H1 (cell line): ENCODE measurements around the gene OR51V1. TPM values are rescaled to one million over a fixed set of nuclear protein-coding genes. Genes with fewer than 3 reads are reported as not detected.

Experiments
- CTCF ChIA-PET: fragments of 300-600 bp; sonication (Branson Sonifier 250); formaldehyde crosslinking; loops from one replicate; lab custom pipeline; 2021; ENCODE audit not compliant: partially characterized antibody; lab: Charles Lee
- POLR2A ChIA-PET: fragments of 300-600 bp; sonication (Branson Sonifier 250); formaldehyde crosslinking; loops from one replicate; lab custom pipeline; 2021; ENCODE audit warnings: inconsistent platforms; ENCODE audit not compliant: partially characterized antibody; lab: Charles Lee
- DNase-seq, 2 experiments: peaks; one replicate each; pipeline versions ENCODE4 v3.0.0 to v3.0.0-alpha.2; 2010 to 2022; ENCODE audit warnings: low spot score in 2 of 2, low read depth in 1 of 2, mixed read lengths in 1 of 2
- FAIRE-seq: peaks from 2 replicates; lab custom pipeline; 2011; peaks lifted over from hg19 to GRCh38; lab: Jason Lieb, UNC
- H2AFZ ChIP-seq: 2 replicates; pipeline ENCODE4 v1.8.1; 2012; ENCODE audit warnings: low read length, inconsistent platforms
- H2AK5ac ChIP-seq: 2 replicates; pipeline ENCODE4 v1.6.1; 2013; ENCODE audit warnings: low read depth, low read length
- H2BK120ac ChIP-seq: replicated peaks from 2 replicates; pipeline ENCODE3; 2013; ENCODE audit warnings: low read depth, low read length, inconsistent platforms
- H2BK12ac ChIP-seq: 2 replicates; pipeline ENCODE4 v1.6.1; 2013; ENCODE audit warnings: low read depth, low read length
- H2BK15ac ChIP-seq: 2 replicates; pipeline ENCODE4 v1.6.1; 2013; ENCODE audit warnings: low read length
- H2BK20ac ChIP-seq: 2 replicates; pipeline ENCODE4 v1.6.1; 2013; ENCODE audit warnings: low read length
- H2BK5ac ChIP-seq: 2 replicates; pipeline ENCODE4 v1.6.1; 2013; ENCODE audit warnings: low read depth, low read length
- H3K14ac ChIP-seq: 2 replicates; pipeline ENCODE4 v1.6.1; 2013; ENCODE audit warnings: inconsistent platforms; ENCODE audit not compliant: insufficient read length
- H3K18ac ChIP-seq: 2 replicates; pipeline ENCODE4 v1.6.1; 2013; ENCODE audit warnings: low read length; ENCODE audit errors: extremely low read depth
- H3K23ac ChIP-seq: 2 replicates; pipeline ENCODE4 v1.6.1; 2013; ENCODE audit warnings: inconsistent platforms; ENCODE audit not compliant: insufficient read length
- H3K23me2 ChIP-seq: 2 replicates; pipeline ENCODE4 v1.6.1; 2013; ENCODE audit warnings: low read depth, low read length
- H3K27ac ChIP-seq: 2 replicates; pipeline ENCODE4 v1.6.1; 2011; ENCODE audit warnings: low read depth, low read length, inconsistent platforms
- H3K27me3 ChIP-seq, 4 experiments: replicated peaks in 1 of 4; 1 replicate in 1 of 4; 2 replicates in 3 of 4; pipeline versions ENCODE4 v1.6.1 to v1.8.1; 2011 to 2013; ENCODE audit warnings: low read length in 3 of 4, mild to moderate bottlenecking in 3 of 4, inconsistent platforms in 2 of 4, mixed read lengths in 2 of 4, moderate library complexity in 1 of 4; ENCODE audit not compliant: control insufficient read depth in 3 of 4, insufficient read depth in 3 of 4; ENCODE audit errors: extremely low read depth in 1 of 4
- H3K36me3 ChIP-seq, 4 experiments: 2 replicates each; pipeline versions ENCODE4 v1.6.1 to v1.8.1; 2011 to 2013; ENCODE audit warnings: mild to moderate bottlenecking in 4 of 4, low read length in 3 of 4, moderate library complexity in 2 of 4, control low read depth in 1 of 4, inconsistent platforms in 1 of 4; ENCODE audit not compliant: insufficient read depth in 4 of 4, control insufficient read depth in 2 of 4
- H3K4ac ChIP-seq: replicated peaks from 2 replicates; pipeline ENCODE3; 2013; ENCODE audit warnings: low read length, low read depth, mixed read lengths, inconsistent platforms; ENCODE audit not compliant: insufficient read length
- H3K4me1 ChIP-seq, 4 experiments: replicated peaks in 1 of 4; 1 replicate in 1 of 4; 2 replicates in 3 of 4; pipeline versions ENCODE4 v1.6.1 to v1.8.1; 2011 to 2013; ENCODE audit warnings: low read length in 3 of 4, inconsistent platforms in 2 of 4, mixed read lengths in 1 of 4; ENCODE audit not compliant: insufficient read depth in 4 of 4, control insufficient read depth in 3 of 4
- H3K4me2 ChIP-seq, 2 experiments: 2 replicates each; pipeline versions ENCODE4 v1.6.1 to v1.8.1; 2011 to 2013; ENCODE audit warnings: low read depth in 2 of 2, low read length in 2 of 2, control low read depth in 1 of 2, inconsistent platforms in 1 of 2, mild to moderate bottlenecking in 1 of 2; ENCODE audit not compliant: insufficient read depth in 1 of 2
- H3K4me3 ChIP-seq, 4 experiments: fragments of 200-600, 300-600 bp in 1 of 4; sonication (generic), shearing (Covaris generic), sonication (Bioruptor Twin) in 1 of 4; 2 replicates each; pipeline versions ENCODE4 v1.5.1 to v1.8.1; 2011 to 2016; ENCODE audit warnings: low read length in 4 of 4, low read depth in 3 of 4, control low read depth in 2 of 4, inconsistent platforms in 2 of 4, mild to moderate bottlenecking in 2 of 4, mixed read lengths in 1 of 4, moderate library complexity in 1 of 4; ENCODE audit not compliant: insufficient read depth in 2 of 4; ENCODE audit errors: extremely low read depth in 1 of 4
- H3K56ac ChIP-seq: replicated peaks from 2 replicates; pipeline ENCODE3; 2013; ENCODE audit warnings: low read depth, mild to moderate bottlenecking, mixed read lengths, low read length, inconsistent platforms; ENCODE audit not compliant: insufficient read length
- H3K79me1 ChIP-seq: 2 replicates; pipeline ENCODE4 v1.6.1; 2013; ENCODE audit warnings: low read depth, low read length, control low read depth
- H3K79me2 ChIP-seq, 2 experiments: 2 replicates each; pipeline versions ENCODE4 v1.6.1 to v1.8.1; 2012 to 2013; ENCODE audit warnings: low read length in 2 of 2, mild to moderate bottlenecking in 2 of 2, inconsistent platforms in 1 of 2; ENCODE audit not compliant: insufficient read depth in 2 of 2, control insufficient read depth in 1 of 2
- H3K9ac ChIP-seq, 4 experiments: replicated peaks in 1 of 4; 1 replicate in 1 of 4; 2 replicates in 3 of 4; pipeline versions ENCODE4 v1.6.1 to v1.8.1; 2011 to 2013; ENCODE audit warnings: low read depth in 3 of 4, low read length in 3 of 4, control low read depth in 2 of 4, mild to moderate bottlenecking in 2 of 4, moderate library complexity in 2 of 4, inconsistent platforms in 1 of 4; ENCODE audit errors: extremely low read depth in 1 of 4
- H3K9me3 ChIP-seq, 2 experiments: 2 replicates each; pipeline versions ENCODE4 v1.6.1 to v1.8.1; 2012 to 2013; ENCODE audit warnings: mild to moderate bottlenecking in 2 of 2, moderate library complexity in 2 of 2, control low read depth in 1 of 2, inconsistent platforms in 1 of 2, low read depth in 1 of 2, low read length in 1 of 2, mixed read lengths in 1 of 2; ENCODE audit not compliant: insufficient read depth in 2 of 2
- H4K20me1 ChIP-seq, 2 experiments: replicated peaks in 1 of 2; 2 replicates each; pipeline versions ENCODE3 to v1.8.1; 2011 to 2013; ENCODE audit warnings: inconsistent platforms in 2 of 2, low read length in 2 of 2, mild to moderate bottlenecking in 1 of 2; ENCODE audit not compliant: insufficient read depth in 2 of 2, control insufficient read depth in 1 of 2
- H4K5ac ChIP-seq: 2 replicates; pipeline ENCODE4 v1.6.1; 2013; ENCODE audit warnings: low read length, low read depth, mixed read lengths, inconsistent platforms; ENCODE audit not compliant: insufficient read length
- H4K8ac ChIP-seq: 2 replicates; pipeline ENCODE4 v1.8.0; 2013; ENCODE audit warnings: mild to moderate bottlenecking, moderate library complexity, low read length, inconsistent platforms; ENCODE audit not compliant: insufficient read depth; ENCODE audit errors: extremely low read depth
- H4K91ac ChIP-seq: replicated peaks from 2 replicates; pipeline ENCODE3; 2013; ENCODE audit warnings: low read length, mixed read lengths, inconsistent platforms; ENCODE audit not compliant: insufficient read length
- BACH1 ChIP-seq: IDR thresholded peaks from 2 replicates; pipeline ENCODE4 v1.6.1; 2012; ENCODE audit warnings: low read length, improper control_type of control experiment
- CEBPB ChIP-seq: IDR thresholded peaks from 2 replicates; pipeline ENCODE4 v1.6.1; 2012; ENCODE audit warnings: low read depth, low read length
- CHD2 ChIP-seq: IDR thresholded peaks from 2 replicates; pipeline ENCODE4 v1.6.1; 2012; ENCODE audit warnings: low read length, improper control_type of control experiment
- HDAC2 ChIP-seq, 2 experiments: fragments of 300-600 bp in 1 of 2; sonication (generic) in 1 of 2; IDR thresholded peaks; 2 replicates each; pipeline ENCODE4 v1.6.1; 2011 to 2012; ENCODE audit warnings: low read depth in 2 of 2, low read length in 2 of 2, mild to moderate bottlenecking in 2 of 2, moderate library complexity in 2 of 2, borderline replicate concordance in 1 of 2, inconsistent platforms in 1 of 2
- KDM1A ChIP-seq: fragments of 200-600, 300-600 bp; sonication (generic); IDR thresholded peaks from 2 replicates; pipeline ENCODE4 v1.7.1; 2016; ENCODE audit warnings: mild to moderate bottlenecking, low read length, borderline replicate concordance
- RXRA ChIP-seq: IDR thresholded peaks from 2 replicates; pipeline ENCODE4 v1.6.1; 2011; ENCODE audit warnings: low read depth, mild to moderate bottlenecking, low read length, moderate library complexity; ENCODE audit not compliant: insufficient read depth
- SUZ12 ChIP-seq: fragments of 200-600 bp; sonication (generic); IDR thresholded peaks from 2 replicates; pipeline ENCODE4 v1.6.1; 2012; ENCODE audit warnings: mild to moderate bottlenecking, inconsistent platforms, low read length, moderate library complexity, mixed read lengths
- TAF1 ChIP-seq: IDR thresholded peaks from 2 replicates; pipeline ENCODE4 v1.6.1; 2011; ENCODE audit warnings: mild to moderate bottlenecking, low read depth, low read length
- TCF12 ChIP-seq: IDR thresholded peaks from 2 replicates; pipeline ENCODE4 v1.6.1; 2011; ENCODE audit warnings: low read depth, mild to moderate bottlenecking, low read length
- WGBS, 2 experiments: shearing (Covaris generic) in 1 of 2; methylation state at CpG; one replicate each; pipeline versions ENCODE4 v1.1.6 to v1.1.7; 2013 to 2015; ENCODE audit warnings: low lambda C conversion rate in 2 of 2, mixed read lengths in 2 of 2, inconsistent platforms in 1 of 2, low coverage in 1 of 2, missing lambda C conversion rate in 1 of 2; ENCODE audit not compliant: insufficient replicate concordance in 2 of 2, insufficient coverage in 1 of 2, insufficient read length in 1 of 2; ENCODE audit errors: extremely low coverage in 1 of 2, missing lambda C conversion rate in 1 of 2; 5-methylcytosine and 5-hydroxymethylcytosine counted together
- polyA plus RNA-seq, 7 experiments: library from polyadenylated mRNA; depleted of rRNA in 3 of 7; stranded (reverse) in 5 of 7; unstranded in 2 of 7; fragments of >200 nt in 5 of 7; fragments of 200-250 nt in 2 of 7; gene quantifications; 1 replicate in 5 of 7; 2 replicates in 1 of 7; 4 replicates in 1 of 7; pipeline versions ENCODE4 v1.2.1 to v1.2.3, GENCODE V29; 2011 to 2013; ENCODE audit warnings: missing spikeins in 2 of 7, mixed read lengths in 2 of 7
- total RNA-seq: library from RNA; stranded (reverse); fragmentation: NEBNext Ultra II Directional; extraction: Animal tissue kit (Norgen Biotek cat#: 25700); gene quantifications from 2 replicates; pipeline ENCODE4 v1.2.1, GENCODE V29; 2021
- TF ChIP-seq, protein P1 (sequence below): IDR thresholded peaks from 2 replicates; pipeline ENCODE4 v1.6.1; 2011; ENCODE audit warnings: low read depth, mild to moderate bottlenecking, low read length; ENCODE audit not compliant: insufficient read depth

Gene OR51V1
- total and polyA plus RNA-seq, 2 of the 8 experiments (the other 6 are each of a cell fraction or from before 2014, with no cell fraction given) = not detected

DNA sequence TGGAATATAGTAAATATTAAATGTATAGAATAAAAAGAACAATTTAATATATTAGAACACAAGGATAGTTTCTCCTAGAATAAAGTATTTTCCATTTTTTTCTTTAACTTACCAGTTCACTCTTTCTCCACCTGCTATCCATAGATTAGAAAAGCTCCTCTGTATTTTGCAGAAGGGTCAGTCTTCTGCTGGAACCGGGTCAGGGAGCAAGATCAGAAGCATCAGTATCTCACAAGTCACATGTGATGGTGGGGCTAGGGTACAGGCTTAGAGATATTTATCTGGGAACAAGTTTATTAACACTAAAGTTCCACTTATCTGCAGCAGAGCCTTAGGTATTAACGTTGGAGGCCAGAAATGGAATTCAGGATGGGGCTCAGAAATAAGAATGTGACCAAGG is 28.6 kb downstream of the OR51V1 start:
- Histone ChIP-seq H3K23ac (no peak overlapping the region), H2BK5ac (no peak overlapping the region), H3K4me1 (no peaks in the 10 kb centered on the region), H4K20me1 (no peaks in the 10 kb centered on the region), H2BK15ac (no peak overlapping the region), H3K4me3 (no peak overlapping the region), H2BK120ac (no peak overlapping the region), H2AFZ (no peak overlapping the region), H3K23me2 (no peaks in the 10 kb centered on the region; the same call in 1 of the 2 replicates), H3K27me3 (peaks cover 0 to 1% (median 0%) of the 10 kb centered on the region in 4 experiments; a peak in 1 of 7 replicates), H2AK5ac (no peak overlapping the region), H4K8ac (no peak overlapping the region), H2BK20ac (no peak overlapping the region), H3K18ac (no peak overlapping the region), H3K9me3 (no peaks in the 10 kb centered on the region), H3K56ac (no peak overlapping the region), H3K4me2 (no peak overlapping the region), H4K91ac (no peak overlapping the region), H3K79me1 (no peaks in the 10 kb centered on the region), H3K9ac (no peak overlapping the region), H3K79me2 (no peaks in the 10 kb centered on the region), H3K27ac (no peak overlapping the region), H3K4ac (no peak overlapping the region), H3K36me3 (no peaks in the 10 kb centered on the region), H4K5ac (no peak overlapping the region), H2BK12ac (no peak overlapping the region), H3K14ac (no peak overlapping the region)
- DNase-seq (no peak), FAIRE-seq (no peak)
- 93% methylated on average over 2 of the region's 2 CpGs; no CpG with 5 or more reads in 1 of the 2 experiments for WGBS, 2 experiments
- ChIA-PET POLR2A (no interaction called here), CTCF (no interaction called here)
- TF ChIP-seq RXRA (no peak), CHD2 (no peak), HDAC2 (IDR thresholded peaks at IDR 0.05; ENCODE audit: borderline replicate concordance in 1 of 2, low read depth in 2 of 2, low read length in 2 of 2) (no peak), SUZ12 (no peak), KDM1A (no peak), TCF12 (no peak), TAF1 (no peak), CEBPB (no peak), BACH1 (no peak)
- TF ChIP-seq, protein P1, sequence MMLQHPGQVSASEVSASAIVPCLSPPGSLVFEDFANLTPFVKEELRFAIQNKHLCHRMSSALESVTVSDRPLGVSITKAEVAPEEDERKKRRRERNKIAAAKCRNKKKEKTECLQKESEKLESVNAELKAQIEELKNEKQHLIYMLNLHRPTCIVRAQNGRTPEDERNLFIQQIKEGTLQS = no peak
